Neural cell (in vitro differentiated cells): ENCODE measurements around the gene MICB.

Experiments
- EP300 ChIP-seq: fragments of 450-650 bp; conservative IDR thresholded peaks from 2 replicates; pipeline ENCODE4 v1.6.1; 2014; ENCODE audit warnings: antibody characterized with exemption, mild to moderate bottlenecking, moderate library complexity; ENCODE audit not compliant: poor library complexity, severe bottlenecking
- POLR2AphosphoS5 ChIP-seq: IDR thresholded peaks from 2 replicates; pipeline ENCODE4 v1.6.1; 2012

DNA sequence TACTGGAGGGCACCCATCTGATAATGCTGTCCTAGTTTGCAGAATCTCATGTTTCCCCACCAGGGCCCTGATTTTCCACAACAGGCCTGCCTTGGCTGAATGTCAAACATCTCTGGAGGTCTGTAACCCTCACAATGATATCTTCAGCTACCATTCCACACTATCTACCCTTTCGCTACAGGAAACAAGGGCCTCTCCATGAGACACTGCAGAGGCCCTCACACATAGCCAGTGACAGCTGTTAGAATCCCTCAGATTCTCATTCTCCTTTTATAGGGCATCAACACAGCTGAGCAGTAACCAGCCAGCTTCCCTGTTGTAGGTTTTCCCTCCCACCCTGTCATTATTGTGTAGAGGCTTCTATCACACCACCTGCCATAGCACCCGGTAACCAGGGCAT, 29.6 kb upstream of the MICB start:
- TF ChIP-seq POLR2AphosphoS5 (no peak), EP300 (no peak)
